H1 (cell line): Measurements from ENCODE around the gene HAO2.

Source experiments
- CTCF ChIP-seq, 3 experiments: IDR thresholded peaks; 1 replicate in 2 of 3; 2 replicates in 1 of 3; pipeline versions ENCODE4 v1.5.1 to v1.6.1; 2011; ENCODE audit warnings: low read length in 3 of 3, mild to moderate bottlenecking in 3 of 3, inconsistent platforms in 2 of 3, low read depth in 1 of 3, moderate library complexity in 1 of 3; ENCODE audit not compliant: insufficient read depth in 1 of 3; ENCODE audit errors: control extremely low read depth in 1 of 3
- EZH2 ChIP-seq: fragments of 200-600 bp; sonication (generic); IDR thresholded peaks from 2 replicates; pipeline ENCODE4 v1.7.1; 2012; ENCODE audit warnings: low read depth, mild to moderate bottlenecking, moderate library complexity, low read length, inconsistent platforms; ENCODE audit not compliant: severe bottlenecking
- JUND ChIP-seq: IDR thresholded peaks from 2 replicates; pipeline ENCODE4 v1.6.1; 2011; ENCODE audit warnings: mild to moderate bottlenecking, improper control_type of control experiment, low read length
- POLR2AphosphoS5 ChIP-seq: IDR thresholded peaks from 2 replicates; pipeline ENCODE4 v1.6.1; 2011; ENCODE audit warnings: low read depth, low read length
- TEAD4 ChIP-seq: IDR thresholded peaks from 2 replicates; pipeline ENCODE4 v1.6.1; 2012; ENCODE audit warnings: low read depth, low read length, inconsistent platforms, mixed read lengths

- TF ChIP-seq CTCF (IDR thresholded peaks at IDR 0.05; ENCODE audit: control extremely low read depth in 1 of 3, insufficient read depth in 1 of 3, low read depth in 1 of 3, low read length in 3 of 3): no peak
- no peak for TF ChIP-seq TEAD4
- no peak for TF ChIP-seq JUND
- TF ChIP-seq POLR2AphosphoS5: no peak
- TF ChIP-seq EZH2: no peak
These were observed 60.4 kb downstream of the HAO2 start for GRCh38 chr1:119428991-119429390.
